Putamen (tissue), 1 donor: ENCODE data around the gene CAV2.

Source experiments
- DNase-seq: peaks from one replicate; pipeline ENCODE4 v3.0.0-alpha.2; 2016; ENCODE audit warnings: low spot score

Gene CAV2

DNA sequence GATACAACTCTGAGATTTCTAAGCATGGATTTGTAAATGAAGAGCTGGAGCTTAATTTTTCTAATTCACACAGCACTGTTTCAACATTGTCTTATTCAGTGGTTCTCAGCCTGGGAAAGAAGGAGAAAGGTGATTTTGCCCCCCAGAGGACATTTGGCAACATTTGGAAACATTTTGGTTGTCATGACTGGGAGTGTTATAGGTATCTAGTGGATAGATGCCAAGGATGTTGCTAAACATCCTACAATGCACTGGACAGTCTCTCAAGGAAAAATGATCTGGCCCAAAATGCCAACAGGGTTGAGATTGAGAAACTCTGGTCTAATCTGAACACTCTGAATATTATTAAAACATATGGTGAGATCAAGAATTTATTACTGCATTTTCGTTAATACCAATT, 3.8 kb upstream of the CAV2 start:
- no peak for DNase-seq

DNA sequence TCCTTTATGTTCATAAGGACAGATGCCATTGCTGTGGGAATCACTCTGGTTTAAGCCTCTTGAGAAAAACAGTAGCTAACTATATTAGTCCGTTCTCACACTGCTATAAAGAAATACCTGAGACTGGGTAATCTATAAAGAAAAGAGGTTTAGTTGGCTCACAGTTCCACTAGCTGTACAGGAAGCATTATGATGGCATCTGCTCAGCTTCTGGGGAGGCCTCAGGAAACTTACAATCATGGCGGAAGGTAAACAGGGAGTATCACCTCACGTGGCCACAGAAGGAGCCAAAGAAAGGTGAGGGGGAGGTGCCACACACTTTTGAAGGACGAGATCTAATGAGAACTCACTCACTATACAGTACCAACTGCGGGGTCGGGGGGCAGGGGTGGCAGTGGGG, 2.9 kb upstream of the CAV2 start:
- no peak for DNase-seq

GRCh38 chr7:116497708-116498107, 1.8 kb upstream of the CAV2 start:
- no peak for DNase-seq

DNA sequence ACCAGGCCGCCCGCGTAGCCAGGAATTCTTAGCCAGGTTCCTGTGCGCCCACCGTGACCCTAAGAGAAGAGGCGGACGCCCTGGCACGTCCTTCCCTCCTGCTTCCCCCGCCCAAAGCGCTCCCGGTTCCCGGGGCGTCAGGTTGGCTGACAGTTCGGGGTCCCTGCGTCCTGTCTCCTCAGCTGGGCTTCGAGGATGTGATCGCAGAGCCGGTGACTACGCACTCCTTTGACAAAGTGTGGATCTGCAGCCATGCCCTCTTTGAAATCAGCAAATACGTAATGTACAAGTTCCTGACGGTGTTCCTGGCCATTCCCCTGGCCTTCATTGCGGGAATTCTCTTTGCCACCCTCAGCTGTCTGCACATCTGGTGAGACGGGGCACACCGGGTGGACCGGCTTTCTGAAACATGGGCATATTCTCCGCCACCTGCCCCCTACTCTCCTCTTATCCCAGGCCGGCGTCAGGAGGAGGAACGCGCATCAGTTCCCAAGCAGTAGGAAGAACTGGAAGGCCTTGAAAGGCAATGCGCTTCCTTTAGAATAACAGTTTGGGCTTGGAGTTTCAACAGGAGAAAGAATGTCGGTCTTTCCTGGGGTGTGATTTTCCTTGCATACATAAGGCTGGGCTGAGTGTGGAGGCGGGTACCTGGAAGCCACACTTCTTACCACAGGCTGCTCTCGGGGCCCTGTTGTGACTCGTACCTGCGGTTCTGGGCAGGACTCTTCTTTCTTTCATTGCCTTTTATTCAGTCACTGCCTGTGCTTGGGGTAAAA, 728 bp downstream of the CAV2 start:
- DNase-seq: no peak

DNA sequence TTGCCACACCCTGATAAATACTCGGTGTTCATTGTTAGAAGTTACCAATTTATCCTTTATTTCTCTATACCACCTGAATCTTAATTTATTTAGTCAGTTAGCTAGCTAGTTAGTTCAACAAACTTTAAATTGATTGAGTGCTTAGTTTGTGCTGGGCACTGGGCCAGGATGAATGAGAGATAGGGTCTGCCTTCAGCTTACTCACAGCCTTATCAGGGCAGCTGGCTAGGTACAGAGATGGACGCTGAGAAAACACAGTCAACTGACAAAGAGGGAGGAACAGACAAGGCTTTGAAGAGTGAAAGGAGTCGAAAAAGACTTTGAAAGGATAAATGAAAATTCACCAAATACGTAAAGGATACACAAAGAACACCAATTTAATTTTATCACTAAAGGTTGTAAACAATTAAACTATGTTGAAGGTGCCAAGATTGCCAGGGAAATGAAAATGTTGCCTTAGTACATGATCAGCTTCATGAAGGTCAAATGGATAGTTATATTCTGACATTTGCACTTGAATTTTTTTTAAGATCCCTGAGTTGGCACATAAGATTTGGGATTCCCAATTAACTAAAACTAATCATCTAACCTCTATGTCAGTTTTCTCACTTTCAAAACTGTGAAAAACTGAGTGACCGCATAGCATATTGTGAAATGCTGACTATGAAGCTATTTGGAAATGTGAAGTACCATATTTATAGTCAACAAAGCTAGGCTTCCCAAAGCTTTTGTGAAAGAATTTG, 2.1 kb downstream of the CAV2 start:
- no peak for DNase-seq

DNA sequence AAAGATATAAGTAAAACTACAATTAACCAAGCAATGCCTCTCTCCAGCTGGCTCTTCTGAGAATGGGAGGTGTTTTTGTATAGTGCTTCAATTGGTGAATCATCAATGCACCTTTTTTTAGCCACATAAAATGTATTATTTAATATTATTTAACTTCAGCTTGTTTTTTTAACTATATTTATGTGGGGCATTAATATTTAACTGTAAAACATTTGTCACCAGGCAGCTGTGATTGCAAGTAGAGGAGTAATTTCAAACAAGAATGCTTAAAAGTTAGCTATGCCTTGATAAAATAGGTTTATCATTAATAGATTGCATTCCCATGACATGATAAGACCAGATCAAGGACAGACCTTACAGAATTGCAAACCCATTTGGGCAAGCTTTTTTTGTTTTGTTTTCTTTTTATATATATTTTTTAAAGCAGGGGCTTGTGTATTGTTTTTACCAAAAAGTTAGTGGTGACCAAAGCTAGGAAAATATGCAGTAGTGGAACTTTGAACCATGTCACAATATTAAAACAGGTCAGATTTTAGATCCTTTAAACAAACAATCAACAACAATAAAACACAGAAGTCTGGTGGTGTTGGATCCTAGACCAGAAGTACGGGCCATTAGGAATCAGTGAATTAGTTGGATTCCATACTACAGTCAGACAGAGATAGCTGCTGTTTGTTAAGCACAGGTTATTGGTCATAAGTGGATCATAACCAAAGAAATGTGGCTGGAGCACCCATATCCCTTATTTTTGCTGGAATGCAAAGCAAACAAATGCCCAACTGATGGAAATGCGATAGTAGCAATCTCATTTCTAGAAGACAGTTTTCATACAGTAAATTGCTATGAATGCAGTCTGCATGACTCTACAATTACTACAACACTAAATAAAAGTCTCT, 2.9 kb downstream of the CAV2 start:
- DNase-seq: no peak

- no peak for DNase-seq
Measured at GRCh38 chr7:116503835-116504234, 4.3 kb downstream of the CAV2 start.

DNA sequence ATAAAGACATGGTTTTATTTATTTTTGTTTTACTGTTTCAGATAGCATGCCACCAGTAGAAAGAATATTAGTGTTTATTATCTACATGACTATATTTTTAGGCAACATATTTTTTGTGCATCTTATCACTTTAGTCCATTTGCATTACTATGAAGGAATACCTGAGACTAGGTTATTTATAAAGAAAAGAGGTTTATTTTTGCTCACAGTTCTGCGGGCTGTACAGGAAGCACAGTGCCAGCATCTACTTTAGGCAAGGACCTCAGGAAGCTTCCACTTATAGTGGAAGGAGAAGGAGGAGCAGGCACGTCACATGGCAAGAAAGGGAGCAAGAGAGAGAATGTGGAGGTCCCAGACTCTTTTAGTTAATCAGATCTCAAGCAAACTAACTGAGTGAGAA, 5.7 kb downstream of the CAV2 start:
- DNase-seq: no peak

DNA sequence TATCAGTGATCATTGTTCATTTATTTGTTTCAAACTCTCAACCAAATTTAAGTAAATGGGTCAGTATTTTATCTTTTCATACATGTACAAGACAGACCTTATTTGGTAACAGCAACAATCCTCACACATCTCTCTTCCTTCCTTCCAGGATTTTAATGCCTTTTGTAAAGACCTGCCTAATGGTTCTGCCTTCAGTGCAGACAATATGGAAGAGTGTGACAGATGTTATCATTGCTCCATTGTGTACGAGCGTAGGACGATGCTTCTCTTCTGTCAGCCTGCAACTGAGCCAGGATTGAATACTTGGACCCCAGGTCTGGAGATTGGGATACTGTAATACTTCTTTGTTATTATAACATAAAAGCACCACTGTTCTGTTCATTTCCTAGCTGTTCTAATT, 6.3 kb downstream of the CAV2 start:
- no peak for DNase-seq

DNA sequence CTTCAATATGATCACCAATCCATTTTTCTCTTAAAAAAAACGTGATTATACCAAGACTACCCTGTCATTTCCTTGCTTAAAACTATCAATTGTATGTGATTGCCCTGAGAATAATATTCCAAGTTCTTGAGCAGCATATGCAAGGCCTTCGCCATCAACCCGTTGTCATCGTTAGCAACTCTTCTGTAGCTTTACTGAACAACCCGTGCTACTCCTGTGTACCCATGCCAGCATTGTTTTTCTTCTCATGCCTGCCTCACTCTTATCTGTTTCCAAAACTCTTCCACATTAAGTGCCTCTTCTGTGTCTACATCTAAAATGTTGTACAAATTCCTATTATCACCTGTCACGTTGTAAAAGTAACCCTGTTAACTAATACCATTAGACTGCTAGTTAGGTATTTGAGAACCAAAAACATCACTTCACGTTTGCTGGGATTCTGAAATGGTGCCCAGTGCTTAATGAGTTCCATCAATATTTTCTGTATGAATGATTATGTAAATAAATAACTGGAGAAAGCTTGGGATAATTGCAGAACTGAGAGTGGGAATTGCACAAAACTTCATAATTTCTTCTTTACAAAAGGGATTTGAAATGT, 10.5 kb downstream of the CAV2 start:
- no peak for DNase-seq

GRCh38 chr7:116510795-116511194, 11.3 kb downstream of the CAV2 start:
- DNase-seq: no peak

- DNase-seq: no peak
Measured at GRCh38 chr7:116511552-116512519, 12.3 kb downstream of the CAV2 start.

- DNase-seq: no peak
Measured at GRCh38 chr7:116512520-116513188, 13.1 kb downstream of the CAV2 start.

DNA sequence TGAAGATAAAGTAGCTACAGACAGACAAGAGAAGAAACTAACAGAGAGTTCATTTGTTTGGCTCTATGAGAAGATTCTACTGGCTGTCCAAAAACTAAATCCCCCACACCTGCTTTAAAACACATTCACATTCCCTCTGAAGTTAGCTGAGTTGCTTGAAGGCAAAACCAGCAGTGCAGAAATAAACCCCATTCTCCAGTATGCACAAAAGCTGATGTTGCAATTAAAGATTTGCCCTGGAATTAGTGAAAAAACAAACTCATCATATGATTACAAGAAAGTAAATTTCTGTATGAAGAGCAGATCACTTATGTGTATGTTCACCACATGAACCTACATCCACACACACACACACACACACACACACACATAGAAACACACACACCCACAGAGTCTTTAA, 16.0 kb downstream of the CAV2 start:
- no peak for DNase-seq

GRCh38 chr7:116516324-116516723, 16.8 kb downstream of the CAV2 start:
- no peak for DNase-seq

- DNase-seq: no peak
Measured at GRCh38 chr7:116517626-116518025, 18.1 kb downstream of the CAV2 start.

DNA sequence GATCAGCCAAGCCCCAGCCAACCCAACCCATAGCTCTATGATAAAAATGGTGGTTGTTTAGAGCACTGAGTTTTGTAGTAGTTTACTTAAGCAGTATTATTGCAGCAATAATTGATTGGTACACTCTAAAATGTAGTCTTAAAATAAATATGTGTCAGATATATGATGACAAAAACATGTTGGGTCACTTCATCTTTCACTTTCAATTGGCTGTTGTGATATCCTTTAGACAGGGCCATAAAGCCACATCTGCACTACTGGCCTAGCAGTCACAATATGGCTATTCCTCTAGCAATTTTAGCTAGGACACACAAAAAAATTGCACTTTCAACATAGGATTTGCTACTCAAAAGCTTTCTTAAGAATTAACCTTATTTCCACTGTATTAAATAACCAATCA, 19.4 kb downstream of the CAV2 start:
- DNase-seq: no peak

DNA sequence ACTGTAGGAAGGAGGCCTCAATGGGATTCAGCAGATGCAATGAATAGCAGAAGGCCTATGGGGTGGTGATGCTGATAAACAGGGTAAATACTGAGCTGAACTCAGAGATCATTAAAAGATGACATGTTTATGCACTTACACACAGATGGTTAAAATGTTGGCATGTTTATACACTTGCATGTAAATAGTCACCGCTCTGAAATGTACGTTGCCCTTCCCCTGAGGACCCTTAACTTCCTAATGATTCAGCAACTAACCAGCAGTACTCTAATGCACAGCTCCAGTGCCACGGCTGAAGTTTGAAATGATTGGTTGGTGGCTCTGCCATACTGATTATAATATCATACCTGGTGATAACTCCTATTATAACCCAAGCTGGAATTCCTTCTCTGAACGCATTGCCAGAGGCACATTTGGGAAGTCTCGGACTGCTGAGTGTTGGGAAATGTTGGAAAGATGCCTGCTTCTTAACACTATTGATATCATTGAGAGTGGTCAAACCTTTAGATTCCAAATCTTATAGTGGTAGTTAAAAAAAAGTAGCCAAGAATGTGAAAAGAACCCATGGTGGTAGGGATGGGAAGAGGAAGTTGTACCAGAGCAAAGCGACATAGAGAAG, 21.6 kb downstream of the CAV2 start:
- DNase-seq: no peak

DNA sequence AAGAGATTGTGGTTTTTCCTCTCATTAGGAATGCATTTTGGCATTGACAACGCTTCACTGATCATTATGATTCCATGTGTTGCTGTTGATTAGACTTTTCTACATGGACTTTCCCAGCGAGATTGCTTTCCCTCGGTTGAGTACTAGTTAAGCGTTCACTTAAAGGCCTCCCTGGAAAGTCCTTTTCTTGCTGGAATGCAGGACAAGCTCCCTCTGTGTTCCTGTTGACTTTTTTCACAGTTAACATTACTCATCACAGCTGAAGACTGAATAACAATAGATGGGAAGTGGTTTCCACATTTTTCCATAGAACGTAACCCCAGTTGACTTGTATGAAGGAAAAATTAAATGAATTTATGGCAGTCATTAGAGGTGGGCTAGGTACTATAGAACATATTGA, 22.7 kb downstream of the CAV2 start:
- DNase-seq: no peak

GRCh38 chr7:116524221-116524608, 24.7 kb downstream of the CAV2 start:
- no peak for DNase-seq
